GM20431 (cell line): Measurements from ENCODE around the gene WDR41.

Experiments used
- in situ Hi-C: fragments of 300-500 bp; cut with MseI, MboI; formaldehyde crosslinking; loops from one replicate; pipeline ENCODE4 v1.15.0; 2020; ENCODE audit warnings: low sequenced_read_pairs; ENCODE audit not compliant: unreplicated experiment

The WDR41 gene

DNA sequence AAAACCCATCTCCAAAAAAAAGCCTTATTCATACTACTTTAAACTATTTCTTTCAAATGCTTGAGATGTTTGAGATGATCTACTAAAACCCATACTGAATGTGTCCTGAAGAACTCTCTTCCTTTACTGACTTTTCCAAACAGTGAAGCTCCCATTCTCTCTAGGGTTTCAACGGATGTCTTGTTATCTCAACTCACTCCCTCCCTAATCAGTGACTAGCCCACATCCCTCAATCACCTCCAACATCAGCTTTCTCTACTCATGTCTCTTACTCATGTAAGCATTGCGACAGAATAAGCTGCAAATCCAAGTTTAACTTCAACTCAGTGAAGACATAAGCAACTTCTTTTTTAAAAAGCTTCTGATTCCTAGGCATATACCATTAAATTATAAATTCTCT is 42.1 kb downstream of the WDR41 start:
- in situ Hi-C loops: no loop called here

DNA sequence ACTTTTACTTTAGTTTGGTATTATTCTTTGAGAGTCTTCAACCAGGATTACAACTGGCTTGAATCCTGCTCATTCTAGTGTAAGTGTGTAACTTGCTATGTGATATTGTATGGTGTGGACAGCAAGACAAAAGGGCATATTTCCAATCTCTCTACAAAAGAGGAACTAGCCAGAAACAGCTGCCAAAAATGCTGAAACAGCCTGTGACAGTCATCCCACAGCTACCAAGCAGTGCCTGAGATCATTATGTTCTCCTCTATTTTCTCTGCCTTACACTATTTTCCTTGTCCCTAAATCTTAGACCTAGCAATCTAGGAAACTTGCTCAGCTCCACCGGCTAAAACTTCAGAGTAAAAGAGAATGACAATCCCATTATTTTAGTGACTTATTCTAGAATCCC is 42.8 kb downstream of the WDR41 start:
- in situ Hi-C loops: no loop called here

- in situ Hi-C loops: no loop called here
Measured at GRCh38 chr5:77448831-77449230, 43.3 kb downstream of the WDR41 start.

DNA sequence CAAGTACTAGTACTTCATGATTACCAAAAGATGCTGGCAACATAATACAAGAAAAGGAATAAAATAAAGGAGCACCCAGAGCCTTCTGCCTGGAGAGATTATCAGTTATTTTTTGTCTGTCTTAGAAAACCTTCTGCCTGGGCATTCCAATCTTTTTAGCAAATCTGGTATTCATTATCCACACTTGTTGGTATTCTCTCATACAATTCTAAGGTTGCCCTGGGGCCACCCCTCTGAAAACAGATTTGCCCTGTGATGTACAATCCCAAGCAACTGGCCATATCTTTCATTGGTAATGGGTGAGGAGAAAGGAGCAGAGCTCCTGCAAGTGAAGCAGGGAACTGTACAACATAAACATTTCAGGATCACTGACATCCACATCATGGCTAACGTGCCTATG is 47.8 kb downstream of the WDR41 start:
- in situ Hi-C loops: no loop called here

DNA sequence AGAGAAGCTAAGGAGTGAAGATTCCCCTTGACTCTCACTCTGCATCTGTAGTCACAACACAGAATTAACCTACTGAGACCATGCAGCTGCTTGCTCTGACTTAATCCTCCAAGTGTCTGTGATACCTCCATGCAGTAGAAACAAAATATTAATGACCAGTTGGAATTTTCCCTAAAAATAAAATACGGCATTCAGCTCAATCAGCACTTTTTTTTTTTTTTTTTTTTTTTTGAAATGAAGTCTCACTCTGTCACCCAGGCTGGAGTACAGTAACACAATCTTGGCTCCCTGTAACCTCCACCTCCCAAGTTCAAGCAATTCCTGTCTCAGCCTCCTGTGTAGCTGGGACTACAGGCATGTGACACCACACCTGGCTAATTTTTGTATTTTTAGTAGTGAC is 48.4 kb downstream of the WDR41 start:
- in situ Hi-C loops: no loop called here

DNA sequence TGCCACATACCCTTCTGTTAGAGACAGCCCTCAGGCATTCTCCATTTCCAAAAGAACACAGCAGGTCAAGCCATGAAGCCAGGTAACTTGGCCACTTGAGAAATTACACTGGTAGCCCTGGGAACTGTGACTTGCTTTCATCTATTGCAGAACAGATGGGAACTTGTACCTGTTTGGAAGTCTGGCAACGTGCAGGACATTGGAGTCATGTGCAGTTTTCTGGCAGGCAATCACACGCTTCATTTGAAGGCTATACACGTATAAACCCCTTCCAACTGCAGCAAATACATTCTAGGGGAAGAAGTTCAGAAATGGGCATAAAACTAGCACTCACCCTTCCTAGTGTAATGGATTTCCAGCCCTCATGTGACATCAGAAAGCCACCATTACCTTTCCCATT is 54.0 kb downstream of the WDR41 start:
- in situ Hi-C loops: no loop called here

DNA sequence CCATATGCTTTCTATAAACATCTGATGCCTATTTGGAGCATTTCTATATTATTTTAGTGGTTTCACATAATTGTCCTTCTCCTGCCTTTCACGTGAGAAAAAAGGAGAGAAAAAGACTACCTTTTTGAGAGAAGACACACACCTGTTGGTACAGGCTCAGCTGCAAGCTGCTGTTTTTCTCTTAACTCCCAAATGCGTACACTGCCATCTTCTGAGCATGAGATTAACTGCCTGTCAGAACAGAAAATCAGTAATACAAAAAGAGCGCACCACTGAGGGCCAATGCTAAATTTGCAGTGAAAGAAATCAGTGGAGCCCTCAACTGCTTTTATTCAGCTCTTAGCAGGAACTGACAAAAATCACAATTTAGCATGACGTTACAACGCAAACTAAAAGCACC is 54.9 kb downstream of the WDR41 start:
- in situ Hi-C loops: no loop called here

- in situ Hi-C loops: no loop called here
Measured at GRCh38 chr5:77431719-77432118, 60.4 kb downstream of the WDR41 start.

GRCh38 chr5:77431286-77431685 is 60.8 kb downstream of the WDR41 start:
- in situ Hi-C loops: no loop called here

DNA sequence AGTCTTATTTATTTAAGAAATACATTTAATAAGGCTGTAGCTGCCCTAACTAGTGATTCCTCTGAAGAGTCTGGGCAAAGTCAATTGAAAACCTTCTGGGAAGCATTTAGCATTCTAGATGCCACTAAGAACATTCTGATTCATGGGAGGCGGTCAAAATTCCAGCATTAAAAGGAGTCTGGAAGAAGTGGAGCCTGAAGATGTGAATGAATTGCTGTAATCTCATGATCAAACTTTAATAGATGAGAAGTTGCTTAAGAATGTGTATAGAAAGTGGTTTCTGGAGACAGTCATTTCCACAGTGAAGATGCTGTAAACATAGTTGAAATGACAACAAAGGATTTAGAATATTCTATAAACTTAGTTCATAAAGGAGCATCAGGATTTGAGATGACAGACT is 61.4 kb downstream of the WDR41 start:
- in situ Hi-C loops: no loop called here

DNA sequence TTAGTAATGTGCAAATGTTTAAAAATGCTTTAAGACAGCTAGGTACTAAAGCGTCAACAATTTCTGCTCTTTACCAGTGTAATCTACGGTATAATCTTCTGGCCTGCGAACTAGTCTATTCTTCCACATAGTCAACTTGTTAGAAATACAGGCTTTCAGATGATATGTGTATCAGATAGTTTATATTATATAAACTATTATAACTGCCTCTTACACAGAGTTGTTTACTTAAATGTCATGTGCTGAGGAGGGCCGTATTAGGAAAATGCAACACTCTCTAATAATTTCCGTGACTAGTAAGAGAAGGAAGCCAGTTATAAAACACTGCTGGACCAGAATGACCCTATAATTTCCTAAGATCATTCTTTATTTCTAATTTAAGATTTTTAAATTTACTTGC is 63.6 kb downstream of the WDR41 start:
- in situ Hi-C loops: no loop called here

DNA sequence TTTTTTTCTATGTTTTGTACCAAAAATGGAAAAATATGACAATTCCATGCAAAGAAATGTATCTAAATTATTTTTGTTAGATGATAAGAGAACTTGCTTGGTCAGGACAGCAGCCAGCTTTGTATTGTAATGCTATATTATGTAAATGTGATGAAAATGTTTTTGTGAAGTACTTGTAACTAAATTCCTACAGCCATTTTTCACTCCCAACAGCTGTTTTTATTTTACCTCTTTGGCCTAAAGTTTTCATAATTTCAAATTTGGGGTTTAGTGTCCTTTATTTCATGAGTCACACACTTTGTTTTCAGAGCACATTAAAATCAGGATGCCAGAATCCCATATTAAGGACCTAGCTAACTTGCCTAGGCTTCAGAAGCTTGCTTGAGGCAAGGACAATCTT is 64.1 kb downstream of the WDR41 start:
- in situ Hi-C loops: no loop called here

GRCh38 chr5:77426670-77427069 is 65.4 kb downstream of the WDR41 start:
- in situ Hi-C loops: no loop called here

DNA sequence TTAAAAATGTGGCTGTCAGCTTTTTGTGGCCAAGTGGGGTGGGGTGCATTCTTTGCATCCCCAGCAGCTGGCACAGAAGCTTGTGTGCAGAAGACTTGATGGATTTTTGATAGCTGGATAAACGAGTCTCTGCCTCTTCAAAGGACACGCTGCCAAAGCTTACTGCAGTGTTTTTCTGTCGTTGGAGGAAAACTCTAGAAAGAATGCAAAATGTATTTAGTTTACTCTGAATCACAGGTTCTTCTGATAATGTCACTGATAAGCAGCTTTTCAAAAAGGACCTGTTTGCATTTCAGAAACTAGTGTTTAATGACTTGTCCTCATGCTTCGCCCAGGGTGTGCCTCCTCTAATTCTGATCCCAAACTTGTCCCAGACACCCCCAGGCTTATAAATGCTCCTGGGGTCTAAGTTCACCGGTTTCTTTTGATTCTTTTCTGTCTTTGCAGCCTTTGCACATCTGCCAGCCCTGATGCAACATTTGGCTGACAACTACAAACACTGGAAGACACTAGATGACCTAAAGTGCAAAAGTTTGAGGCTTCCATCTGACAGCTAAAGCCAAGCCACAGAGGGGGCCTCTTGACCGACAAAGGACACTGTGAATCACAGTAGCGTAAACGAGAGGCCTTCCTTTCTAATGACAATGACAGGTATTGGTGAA is 66.0 kb downstream of the WDR41 start:
- in situ Hi-C loops: no loop called here

DNA sequence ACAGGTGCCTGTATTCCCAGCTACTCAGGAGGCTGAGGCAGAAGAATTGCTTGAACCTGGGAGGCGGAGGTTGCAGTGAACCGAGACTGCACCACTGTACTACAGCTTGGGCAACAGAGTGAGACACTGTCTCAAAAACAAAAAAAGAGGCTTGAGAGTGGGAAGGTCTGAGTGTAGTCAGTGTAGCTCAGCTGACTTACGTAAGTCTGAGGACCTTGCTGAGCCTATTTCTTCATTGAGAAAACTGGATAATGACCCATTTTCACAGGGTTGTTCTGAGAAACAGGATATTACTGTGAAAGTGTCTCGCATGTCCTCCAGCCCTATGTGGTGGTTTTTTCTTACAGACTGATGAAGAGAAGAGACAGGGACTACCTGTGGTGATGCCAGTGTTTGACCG is 66.7 kb downstream of the WDR41 start:
- in situ Hi-C loops: no loop called here

GRCh38 chr5:77424921-77425320 is 67.2 kb downstream of the WDR41 start:
- in situ Hi-C loops: no loop called here

GRCh38 chr5:77423022-77423750 is 68.9 kb downstream of the WDR41 start:
- in situ Hi-C loops: no loop called here

- in situ Hi-C loops: no loop called here
Measured at GRCh38 chr5:77420940-77421339, 71.2 kb downstream of the WDR41 start.

DNA sequence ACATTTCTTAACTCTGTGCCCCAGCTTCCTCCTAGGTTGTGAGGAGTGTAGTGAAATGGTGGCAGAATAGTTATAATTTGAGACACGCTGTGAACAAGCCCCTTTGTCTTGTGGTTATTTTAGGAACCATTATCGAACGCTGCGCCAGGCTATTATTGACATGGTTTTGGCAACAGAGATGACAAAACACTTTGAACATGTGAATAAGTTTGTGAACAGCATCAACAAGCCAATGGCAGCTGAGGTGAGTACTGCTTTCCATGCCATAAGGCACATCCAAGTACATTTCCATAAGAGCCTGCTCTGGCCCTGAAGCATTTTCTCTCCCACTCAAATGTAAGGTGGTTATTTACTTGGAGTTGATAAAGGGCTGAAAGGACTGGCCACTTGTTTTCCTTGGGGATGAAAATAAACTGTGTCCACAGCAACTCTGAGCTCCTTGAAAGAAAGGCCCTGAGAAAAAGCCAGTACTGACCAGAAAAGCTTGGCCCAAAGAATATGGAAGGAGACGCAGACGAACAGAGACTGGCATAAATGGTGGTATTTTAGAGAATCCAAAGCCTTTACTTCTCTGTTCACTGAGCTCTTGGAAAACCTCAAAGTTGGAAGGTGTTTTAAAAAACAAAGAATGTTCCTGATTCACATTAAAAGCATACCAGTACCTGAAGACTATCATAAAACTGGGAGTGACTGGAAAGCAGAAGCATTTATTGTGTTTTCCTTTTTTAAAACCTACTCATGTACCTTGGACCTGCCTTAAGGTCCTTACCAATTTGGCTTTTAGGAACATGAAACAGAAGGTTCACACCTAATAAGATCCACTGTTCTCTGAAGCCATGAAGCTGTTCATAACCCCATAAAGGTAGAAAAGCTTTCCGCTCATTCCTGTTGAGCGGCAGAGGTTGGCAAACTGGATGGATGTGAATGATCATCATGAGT is 72.2 kb downstream of the WDR41 start:
- in situ Hi-C loops: no loop called here

DNA sequence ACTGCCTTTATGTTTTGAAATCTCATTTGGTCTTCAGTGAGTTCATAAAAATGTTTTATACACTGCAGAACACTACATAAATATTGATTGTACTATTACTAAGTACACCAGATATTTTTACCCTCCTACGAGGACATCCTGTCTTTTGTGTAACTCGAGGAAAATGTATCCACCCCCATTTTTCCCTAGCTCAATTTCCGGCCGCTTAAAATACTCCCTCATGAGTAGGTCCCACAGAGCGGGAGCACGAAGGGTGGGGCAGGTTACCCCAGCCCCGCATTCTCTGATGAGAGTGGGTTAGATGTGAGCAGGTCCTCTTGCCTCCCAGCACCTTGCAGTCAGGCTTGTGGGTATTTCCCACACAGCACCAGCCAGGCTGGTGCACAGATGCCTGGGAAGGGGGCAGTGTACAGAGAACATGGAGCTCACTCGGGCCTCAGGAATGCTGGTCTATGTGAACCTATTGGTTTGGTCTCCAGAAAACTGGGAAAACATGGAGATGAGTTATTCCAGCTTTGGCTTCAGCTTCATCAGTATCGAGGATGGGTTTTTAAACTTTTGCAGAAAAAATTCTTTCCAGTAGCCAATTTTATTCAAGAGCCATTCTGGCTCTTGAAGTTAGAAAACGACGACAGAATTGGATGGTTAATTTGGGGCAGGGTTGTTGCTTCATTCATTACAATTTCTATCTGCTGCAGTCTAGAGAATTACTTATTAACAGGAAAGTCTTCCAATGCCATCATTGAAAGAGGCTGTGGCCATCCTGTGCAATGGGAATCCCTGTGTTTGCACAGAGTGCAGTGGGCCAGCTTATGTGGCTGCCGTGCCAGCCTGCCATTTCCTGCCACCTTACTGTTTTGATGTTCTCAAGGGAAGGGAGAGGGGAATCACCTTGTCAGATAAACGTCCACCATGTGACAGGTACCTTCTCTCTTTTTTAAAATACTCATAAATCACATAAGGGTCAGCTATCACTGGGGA is 73.2 kb downstream of the WDR41 start:
- in situ Hi-C loops: no loop called here
